ENCODE measurements around the gene PTPN12.

GRCh38 chr7:77619314-77619713, 82.2 kb downstream of the PTPN12 start:
- TF ChIP-seq, protein P1, sequence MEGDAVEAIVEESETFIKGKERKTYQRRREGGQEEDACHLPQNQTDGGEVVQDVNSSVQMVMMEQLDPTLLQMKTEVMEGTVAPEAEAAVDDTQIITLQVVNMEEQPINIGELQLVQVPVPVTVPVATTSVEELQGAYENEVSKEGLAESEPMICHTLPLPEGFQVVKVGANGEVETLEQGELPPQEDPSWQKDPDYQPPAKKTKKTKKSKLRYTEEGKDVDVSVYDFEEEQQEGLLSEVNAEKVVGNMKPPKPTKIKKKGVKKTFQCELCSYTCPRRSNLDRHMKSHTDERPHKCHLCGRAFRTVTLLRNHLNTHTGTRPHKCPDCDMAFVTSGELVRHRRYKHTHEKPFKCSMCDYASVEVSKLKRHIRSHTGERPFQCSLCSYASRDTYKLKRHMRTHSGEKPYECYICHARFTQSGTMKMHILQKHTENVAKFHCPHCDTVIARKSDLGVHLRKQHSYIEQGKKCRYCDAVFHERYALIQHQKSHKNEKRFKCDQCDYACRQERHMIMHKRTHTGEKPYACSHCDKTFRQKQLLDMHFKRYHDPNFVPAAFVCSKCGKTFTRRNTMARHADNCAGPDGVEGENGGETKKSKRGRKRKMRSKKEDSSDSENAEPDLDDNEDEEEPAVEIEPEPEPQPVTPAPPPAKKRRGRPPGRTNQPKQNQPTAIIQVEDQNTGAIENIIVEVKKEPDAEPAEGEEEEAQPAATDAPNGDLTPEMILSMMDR (conservative IDR thresholded peaks at IDR 0.05 in 1 of 2, IDR thresholded peaks at IDR 0.05 in 1 of 2; ENCODE audit: low read depth in 1 of 2, low read length in 2 of 2) = no peak
- TF ChIP-seq EZH2 (IDR thresholded peaks at IDR 0.05; ENCODE audit: low read length, missing control alignments) = no peak
